ENCODE results near the gene RNF121.
"Not testable (repeated sequence)": the region's sequence is repeated elsewhere in the genome, so short reads cannot be mapped to it uniquely, and the experiment has no call there.

RNF121 gene

DNA sequence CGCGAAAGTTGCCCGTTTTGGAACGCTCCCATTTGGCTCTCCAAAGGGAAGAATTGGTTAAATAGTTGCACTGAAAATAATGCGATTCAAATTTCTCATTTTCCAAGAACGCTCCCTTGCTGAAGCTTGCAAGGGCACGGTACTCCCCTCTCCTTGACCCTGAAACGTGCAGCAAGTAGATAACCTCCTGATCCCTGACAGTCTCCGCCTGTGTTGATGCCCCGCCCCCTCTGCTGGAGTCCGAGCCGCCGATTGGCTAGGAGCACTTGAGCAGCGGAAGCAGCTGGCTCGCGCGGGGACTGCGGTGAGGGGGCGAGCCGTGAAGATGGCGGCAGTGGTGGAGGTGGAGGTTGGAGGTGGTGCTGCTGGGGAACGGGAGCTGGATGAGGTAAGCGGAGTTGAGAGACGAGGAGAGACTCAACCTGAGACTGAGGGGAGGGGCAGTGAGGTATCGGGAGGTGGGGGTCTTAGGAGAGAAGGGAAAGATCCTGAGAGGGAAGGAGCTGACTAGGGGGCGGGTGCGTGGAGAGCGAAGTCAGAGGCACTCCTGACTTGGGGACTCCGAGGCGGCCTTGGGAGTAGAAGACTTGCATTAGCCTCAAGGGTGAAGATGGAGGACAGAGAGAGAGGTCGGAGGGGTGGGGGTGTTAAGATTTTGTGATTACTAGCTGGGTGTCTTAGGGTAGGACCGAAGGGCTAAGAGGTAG lies at the start of gene RNF121:
RNF121 (plus strand) TSS at position 310 of the 707 bp plus-strand sequence; CDS start at position 326, 16 bp downstream.
- DNase-seq (ENCODE audit: low read depth in 2 of 3, low spot score in 1 of 3): peak; percentile 96 to 98 (median 97)

- not testable (repeated sequence) for DNase-seq (ENCODE audit: low read depth in 2 of 3, low spot score in 1 of 3)
These were observed 43.0 kb upstream of the RNF121 start for GRCh38 chr11:71885806-71886205.

GRCh38 chr11:71888335-71889010 lies 40.4 kb upstream of the RNF121 start:
- not testable (repeated sequence) for DNase-seq (ENCODE audit: low read depth in 2 of 3, low spot score in 1 of 3)

DNA sequence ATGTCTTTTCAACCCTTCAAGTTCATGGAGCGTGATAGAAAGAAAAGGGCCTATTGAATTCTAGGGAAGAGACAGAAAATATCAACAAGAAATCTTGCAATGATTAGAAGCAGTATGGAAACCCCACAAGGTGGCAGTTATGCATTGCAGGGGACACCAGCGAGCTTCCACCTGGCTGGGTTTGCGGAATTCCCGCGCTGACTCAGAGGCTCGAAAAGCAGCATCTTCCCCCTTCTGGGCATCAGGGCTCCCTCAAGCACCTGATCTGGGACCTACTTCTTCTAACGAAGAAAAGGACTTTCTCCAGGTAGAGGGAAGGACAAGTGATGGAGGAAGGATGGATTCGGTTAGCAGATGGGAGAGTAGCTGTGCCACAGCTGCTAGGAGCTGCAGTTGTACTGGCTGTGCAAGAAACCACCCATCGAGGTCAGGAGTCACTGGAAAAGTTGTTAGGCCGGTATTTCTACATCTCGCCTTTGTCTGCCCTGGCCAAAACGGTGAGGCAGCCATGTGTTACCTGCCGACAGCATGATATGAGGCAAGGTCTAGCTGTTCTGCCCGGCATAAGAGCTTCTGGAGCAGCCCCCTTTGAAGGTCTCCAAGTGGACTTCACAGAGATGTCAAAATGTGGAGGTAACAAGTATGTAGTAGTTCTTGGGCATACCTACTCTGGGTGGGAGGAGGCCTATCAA lies 39.5 kb upstream of the RNF121 start:
- not testable (repeated sequence) for DNase-seq (ENCODE audit: low read depth in 2 of 3, low spot score in 1 of 3)

- no peak for DNase-seq (ENCODE audit: low read depth in 2 of 3, low spot score in 1 of 3)
These were observed 32.9 kb upstream of the RNF121 start for GRCh38 chr11:71895961-71896360.

DNA sequence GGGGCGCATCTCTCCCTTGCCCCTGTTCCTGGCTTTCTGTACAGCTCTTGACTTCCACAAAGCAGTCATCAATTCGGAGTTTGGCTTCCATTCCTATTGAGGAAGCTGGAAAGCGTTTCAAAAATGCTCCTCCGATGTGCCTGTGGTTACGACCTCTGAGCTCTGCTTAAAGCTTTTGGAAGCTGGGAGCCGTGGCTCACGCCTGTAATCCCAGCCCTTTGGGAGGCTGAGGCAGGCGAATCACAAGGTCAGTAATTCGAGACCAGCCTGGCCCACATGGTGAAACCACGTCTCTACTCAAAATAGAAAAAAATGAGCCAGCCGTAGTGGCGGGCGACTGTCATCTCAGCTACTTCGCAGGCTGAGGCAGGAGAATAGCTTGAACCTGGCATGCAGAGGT lies 27.7 kb upstream of the RNF121 start:
- not testable (repeated sequence) for DNase-seq (ENCODE audit: low read depth in 2 of 3, low spot score in 1 of 3)

- DNase-seq (ENCODE audit: low read depth in 2 of 3, low spot score in 1 of 3): no peak
These were observed 20.6 kb upstream of the RNF121 start for GRCh38 chr11:71908218-71908617.

GRCh38 chr11:71910775-71911174 lies 18.1 kb upstream of the RNF121 start:
- DNase-seq (ENCODE audit: low read depth in 2 of 3, low spot score in 1 of 3): not testable (repeated sequence)

- peak; percentile 34 to 76 (median 73) for DNase-seq (ENCODE audit: low read depth in 2 of 3, low spot score in 1 of 3)
These were observed 17.4 kb upstream of the RNF121 start for GRCh38 chr11:71911321-71911985.

- DNase-seq (ENCODE audit: low read depth in 2 of 3, low spot score in 1 of 3): not testable (repeated sequence)
These were observed 16.9 kb upstream of the RNF121 start for GRCh38 chr11:71911986-71912340.

DNA sequence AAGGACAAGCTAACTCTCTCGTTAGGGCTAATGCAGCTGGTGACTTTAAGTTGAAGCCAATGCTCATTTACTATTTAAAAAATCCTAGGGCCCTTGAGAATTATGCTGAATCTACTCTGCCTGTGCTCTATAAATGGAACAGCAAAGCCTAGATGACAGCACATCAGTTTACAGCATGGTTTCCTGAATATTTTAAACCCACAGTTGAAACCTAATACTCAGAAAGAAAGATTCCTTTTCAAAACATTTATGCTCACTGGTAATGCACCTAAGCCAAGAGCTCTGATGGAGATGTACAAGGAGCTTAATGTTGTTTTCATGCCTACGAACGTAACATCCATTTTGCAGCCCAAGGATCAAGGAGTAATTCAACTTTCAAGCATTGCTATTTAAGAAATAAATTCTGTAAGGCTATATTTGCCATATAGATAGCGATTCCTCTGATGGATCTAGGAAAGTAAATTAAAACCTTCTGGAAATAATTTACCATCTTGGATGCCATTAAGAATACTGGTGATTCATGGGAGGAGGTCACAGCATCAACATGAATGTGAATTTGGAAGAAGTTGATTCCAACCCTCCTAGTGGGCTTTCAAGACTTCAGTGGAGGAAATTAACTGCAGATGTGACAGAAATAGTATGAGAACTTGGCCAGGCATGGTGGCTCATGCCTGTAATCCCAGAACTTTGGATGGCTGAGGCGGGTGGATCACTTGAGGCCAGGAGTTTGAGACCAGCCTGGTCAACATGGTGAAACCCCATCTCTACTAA lies 14.9 kb upstream of the RNF121 start:
- DNase-seq (ENCODE audit: low read depth in 2 of 3, low spot score in 1 of 3): no peak

- no peak for DNase-seq (ENCODE audit: low read depth in 2 of 3, low spot score in 1 of 3)
These were observed 14.1 kb upstream of the RNF121 start for GRCh38 chr11:71914617-71915189.

GRCh38 chr11:71917646-71918140 lies 11.2 kb upstream of the RNF121 start:
- no peak for DNase-seq (ENCODE audit: low read depth in 2 of 3, low spot score in 1 of 3)

DNA sequence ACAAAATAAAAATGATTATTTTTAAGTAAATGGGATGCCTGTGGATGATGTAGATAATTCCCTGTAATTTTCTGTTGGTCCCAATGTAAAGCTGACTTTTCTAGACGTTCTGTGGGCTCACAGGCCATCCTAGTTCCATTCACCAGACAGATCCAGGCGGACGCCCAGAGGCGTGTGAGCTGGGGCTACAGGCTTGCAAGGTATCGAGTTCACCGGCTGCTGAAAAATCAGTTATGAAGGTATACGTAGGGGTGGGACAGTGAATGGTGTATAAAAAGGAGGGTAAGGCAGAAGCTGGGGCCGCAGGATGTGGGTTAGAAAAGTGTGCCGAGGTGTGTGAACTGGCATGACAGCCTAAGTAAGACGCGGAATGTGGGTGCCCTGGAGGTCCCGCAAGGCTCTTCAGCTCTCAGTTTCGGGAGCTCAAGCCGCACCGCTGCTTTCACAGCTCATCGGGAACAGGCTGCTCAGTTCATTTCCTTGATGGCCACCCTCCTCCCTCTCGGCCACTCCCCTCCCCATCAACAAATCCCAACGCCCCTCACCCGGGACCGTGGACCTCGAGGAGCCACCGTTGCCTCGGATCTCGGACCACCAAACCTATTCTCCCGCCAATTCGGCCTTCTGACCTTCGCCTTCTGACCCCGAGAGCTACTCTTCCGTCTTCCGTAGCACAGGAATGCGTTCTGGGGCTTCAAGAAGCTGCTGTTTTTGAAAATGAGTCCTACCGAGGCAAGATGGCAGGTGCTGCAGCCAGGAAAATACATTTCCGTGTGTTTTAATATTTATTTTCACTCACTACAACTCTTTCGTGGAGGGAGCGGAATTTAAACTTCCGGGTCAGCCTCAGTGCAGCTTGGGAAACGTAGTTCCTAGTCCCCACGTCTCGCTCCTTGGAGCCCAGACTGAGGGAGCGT lies 768 bp upstream of the RNF121 start, which contains the start of gene XNDC1N:
XNDC1N (minus strand) TSS at position 775 of the 917 bp plus-strand sequence. CDS start 5,241 bp downstream, outside the sequence.
- DNase-seq (ENCODE audit: low read depth in 2 of 3, low spot score in 1 of 3): peak; percentile 47 to 66 (median 65)

DNA sequence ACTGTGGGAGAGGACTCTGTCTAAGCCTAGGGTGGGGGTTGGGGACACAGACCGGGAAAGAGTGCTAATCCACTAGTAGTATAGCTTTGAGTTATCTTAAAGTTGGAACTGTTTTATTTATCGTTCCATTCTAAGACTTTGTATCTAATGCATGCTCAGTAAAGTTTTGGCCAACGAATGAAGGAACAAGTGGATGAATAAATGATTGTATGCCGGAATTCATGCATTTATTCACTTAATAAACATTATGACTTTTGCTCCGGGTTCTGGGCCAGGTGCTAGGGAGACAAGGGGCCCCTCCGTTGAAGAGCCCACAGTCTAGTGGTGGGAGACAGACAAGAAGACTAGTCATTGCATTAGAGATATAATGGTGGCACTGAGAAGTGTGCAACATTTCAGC lies 645 bp downstream of the RNF121 start:
- no peak for DNase-seq (ENCODE audit: low read depth in 2 of 3, low spot score in 1 of 3)

DNA sequence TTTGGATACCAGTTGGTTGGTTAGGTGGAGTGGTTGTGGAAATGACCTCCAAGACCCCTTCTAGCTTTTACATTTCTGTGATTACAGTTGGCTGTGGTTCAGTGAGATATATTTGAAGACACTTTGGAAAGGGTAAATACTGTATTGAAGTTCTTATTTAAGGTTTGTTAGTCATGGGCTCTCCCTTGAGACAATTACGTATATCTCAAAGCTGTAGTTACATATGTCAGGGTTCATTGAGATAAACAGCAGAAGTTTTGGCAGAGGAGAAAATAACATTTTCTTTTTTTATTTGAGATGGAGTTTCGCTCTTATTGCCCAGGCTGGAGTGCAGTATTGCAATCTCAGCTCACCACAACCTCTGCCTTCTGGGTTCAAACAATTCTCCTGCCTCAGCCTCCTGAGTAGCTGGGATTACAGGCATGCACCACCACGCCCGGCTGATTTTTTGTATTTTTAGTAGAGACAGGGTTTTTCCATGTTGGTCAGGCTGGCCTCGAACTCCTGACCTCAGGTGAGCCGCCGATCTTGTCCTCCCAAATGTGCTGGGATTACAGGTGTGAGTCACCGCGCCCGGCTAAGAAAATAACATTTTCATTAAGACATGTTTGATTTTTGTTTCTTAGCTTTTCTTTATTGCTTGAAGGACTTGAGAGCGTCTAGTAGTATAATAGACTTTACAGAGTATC lies 1.9 kb downstream of the RNF121 start:
- no peak for DNase-seq (ENCODE audit: low read depth in 2 of 3, low spot score in 1 of 3)

- DNase-seq (ENCODE audit: low read depth in 2 of 3, low spot score in 1 of 3): no peak
These were observed 2.4 kb downstream of the RNF121 start for GRCh38 chr11:71931245-71931602.

DNA sequence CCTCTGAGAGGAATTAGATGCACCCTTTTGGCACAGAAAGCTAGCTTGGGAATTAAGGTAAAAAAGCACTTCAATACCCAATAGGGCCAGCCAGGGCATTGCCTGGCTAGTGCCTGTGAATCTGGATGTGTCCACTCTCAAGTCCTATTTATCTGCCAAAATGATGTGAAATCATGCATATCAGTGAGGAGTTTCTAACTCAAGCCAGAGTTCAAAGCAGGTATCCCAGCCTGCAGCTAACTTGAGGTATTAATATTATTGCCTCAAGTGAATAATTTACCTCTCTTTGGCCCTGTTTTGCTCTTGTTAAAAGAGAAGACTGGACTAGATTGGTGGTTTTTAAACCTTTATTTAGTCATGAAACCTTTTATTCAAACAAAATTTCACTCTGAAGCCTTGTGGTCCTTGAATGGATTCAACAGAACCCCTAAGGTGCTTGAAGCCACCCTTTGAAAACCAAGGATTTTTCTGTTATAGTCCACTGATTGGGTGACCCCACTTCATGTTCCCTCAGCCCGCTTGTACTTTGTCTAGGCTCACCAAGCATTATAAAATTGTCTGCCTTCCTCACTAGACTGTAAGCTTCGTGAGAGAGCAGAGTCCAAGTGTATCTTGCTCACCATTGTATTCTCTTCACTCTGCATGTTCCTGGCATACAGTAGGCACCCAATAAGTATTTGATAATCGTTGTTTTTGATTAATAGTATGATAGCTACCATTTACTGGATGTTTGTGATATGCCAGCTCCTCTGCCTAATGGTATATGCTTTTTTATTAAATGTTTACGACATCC lies 4.5 kb downstream of the RNF121 start:
- no peak for DNase-seq (ENCODE audit: low read depth in 2 of 3, low spot score in 1 of 3)

All from stimulated activated CD4-positive, alpha-beta T cell treated with anti-CD3 and anti-CD28 coated beads, Interleukin-12 subunit alpha, Interleukin-12 subunit beta, amount 100 ng/mL, for 48 hours (primary cell).